Measurements from ENCODE around the gene PCNX1.

The PCNX1 gene

GRCh38 chr14:71139294-71139946 is 232.2 kb downstream of the PCNX1 start:
- no peaks in the 10 kb centered on the region for H3K36me3 ChIP-seq (ENCODE audit: control insufficient read depth in 2 of 2, insufficient read depth in 1 of 2, low read length in 2 of 2)
- no peak overlapping the region for H3K27ac ChIP-seq (ENCODE audit: extremely low read depth, low read depth, low read length)
- ChIA-PET POLR2A (no interaction called here), CTCF (interaction anchor here (0.7 to 3.3 kb wide), 6 partner anchors 19 to 716 kb away, joined by 3 to 30 read pairs (median 4); no protein-coding TSS in a partner anchor)
- H3K9me3 ChIP-seq (ENCODE audit: control insufficient read depth, insufficient read depth, low read depth, low read length), result no peaks in the 10 kb centered on the region
- TF ChIP-seq ZNF521 (tag by site-specific recombination; IDR thresholded peaks at IDR 0.05) (no peak), YY1 (tag by site-specific recombination; IDR thresholded peaks at IDR 0.05) (no peak), ZFP69B (tag by site-specific recombination; IDR thresholded peaks at IDR 0.05) (no peak)
- H3K4me1 ChIP-seq (ENCODE audit: control insufficient read depth, insufficient read depth, low read length), result no peaks in the 10 kb centered on the region
- H3K4me3 ChIP-seq (ENCODE audit: low read depth, low read length), result no peak overlapping the region

GRCh38 chr14:71140157-71140556 is 232.9 kb downstream of the PCNX1 start:
- Histone ChIP-seq H3K4me3 (ENCODE audit: low read depth, low read length) (no peak overlapping the region), H3K9me3 (ENCODE audit: control insufficient read depth, insufficient read depth, low read depth, low read length) (no peaks in the 10 kb centered on the region), H3K4me1 (ENCODE audit: control insufficient read depth, insufficient read depth, low read length) (no peaks in the 10 kb centered on the region), H3K36me3 (ENCODE audit: control insufficient read depth in 2 of 2, insufficient read depth in 1 of 2, low read length in 2 of 2) (no peaks in the 10 kb centered on the region), H3K27ac (ENCODE audit: extremely low read depth, low read depth, low read length) (no peak overlapping the region)
- CTCF ChIA-PET, result interaction anchor here (0.6 to 1.5 kb wide), 2 partner anchors 66 to 715 kb away, joined by 3 to 7 read pairs; no protein-coding TSS in a partner anchor
- TF ChIP-seq ZNF585B (tag by site-specific recombination; IDR thresholded peaks at IDR 0.05), result no peak
- TF ChIP-seq ZNF302 (tag by site-specific recombination; IDR thresholded peaks at IDR 0.05; ENCODE audit: low read depth), result no peak
- no peak for TF ChIP-seq ZNF580 (tag by site-specific recombination; IDR thresholded peaks at IDR 0.05)
- TF ChIP-seq ZNF350 (tag by site-specific recombination; IDR thresholded peaks at IDR 0.05), result no peak
- no peak for TF ChIP-seq ZBTB10 (tag by site-specific recombination; IDR thresholded peaks at IDR 0.05)
- no peak for TF ChIP-seq PRDM6 (tag by site-specific recombination; IDR thresholded peaks at IDR 0.05)
- TF ChIP-seq SALL2 (tag by site-specific recombination; IDR thresholded peaks at IDR 0.05; ENCODE audit: borderline replicate concordance), result no peak
- no peak for TF ChIP-seq ZNF837 (tag by site-specific recombination; IDR thresholded peaks at IDR 0.05)
- no peak for TF ChIP-seq ZFP41 (tag by site-specific recombination; IDR thresholded peaks at IDR 0.05; ENCODE audit: borderline replicate concordance)
- TF ChIP-seq ZNF202 (tag by site-specific recombination; IDR thresholded peaks at IDR 0.05; ENCODE audit: borderline replicate concordance), result no peak
- TF ChIP-seq ZNF677 (tag by site-specific recombination; IDR thresholded peaks at IDR 0.05), result no peak
- TF ChIP-seq KLF9 (tag by site-specific recombination; IDR thresholded peaks at IDR 0.05; ENCODE audit: low read depth), result no peak
- no peak for TF ChIP-seq GLIS2 (tag by site-specific recombination; IDR thresholded peaks at IDR 0.05)
- no peak for TF ChIP-seq ZNF48 (tag by site-specific recombination; IDR thresholded peaks at IDR 0.05)
- TF ChIP-seq ZBTB20 (tag by site-specific recombination; IDR thresholded peaks at IDR 0.05), result no peak
- TF ChIP-seq ZNF174 (tag by site-specific recombination; IDR thresholded peaks at IDR 0.05), result no peak
- no peak for TF ChIP-seq PATZ1 (tag by site-specific recombination; IDR thresholded peaks at IDR 0.05)
- TF ChIP-seq YY1 (tag by site-specific recombination; IDR thresholded peaks at IDR 0.05), result no peak
- TF ChIP-seq TSHZ1 (tag by site-specific recombination; IDR thresholded peaks at IDR 0.05; ENCODE audit: borderline replicate concordance), result no peak
- POLR2A ChIA-PET, result no interaction called here

All from HEK293 (cell line).